Epithelial cell of esophagus (primary cell): ENCODE results near the gene JADE2.

ENCODE experiments used
- DNase-seq: peaks from one replicate; pipeline ENCODE4 v3.0.0; 2010; ENCODE audit warnings: low read depth
- H3K4me3 ChIP-seq: 2 replicates; pipeline ENCODE4 v1.5.1; 2011; ENCODE audit warnings: mild to moderate bottlenecking, low read length, control low read depth
- CTCF ChIP-seq: IDR thresholded peaks from 2 replicates; pipeline ENCODE4 v1.5.1; 2011; ENCODE audit warnings: low read depth, mild to moderate bottlenecking, low read length, control low read depth, inconsistent platforms; ENCODE audit not compliant: insufficient read depth; ENCODE audit errors: missing control alignments

The JADE2 gene

DNA sequence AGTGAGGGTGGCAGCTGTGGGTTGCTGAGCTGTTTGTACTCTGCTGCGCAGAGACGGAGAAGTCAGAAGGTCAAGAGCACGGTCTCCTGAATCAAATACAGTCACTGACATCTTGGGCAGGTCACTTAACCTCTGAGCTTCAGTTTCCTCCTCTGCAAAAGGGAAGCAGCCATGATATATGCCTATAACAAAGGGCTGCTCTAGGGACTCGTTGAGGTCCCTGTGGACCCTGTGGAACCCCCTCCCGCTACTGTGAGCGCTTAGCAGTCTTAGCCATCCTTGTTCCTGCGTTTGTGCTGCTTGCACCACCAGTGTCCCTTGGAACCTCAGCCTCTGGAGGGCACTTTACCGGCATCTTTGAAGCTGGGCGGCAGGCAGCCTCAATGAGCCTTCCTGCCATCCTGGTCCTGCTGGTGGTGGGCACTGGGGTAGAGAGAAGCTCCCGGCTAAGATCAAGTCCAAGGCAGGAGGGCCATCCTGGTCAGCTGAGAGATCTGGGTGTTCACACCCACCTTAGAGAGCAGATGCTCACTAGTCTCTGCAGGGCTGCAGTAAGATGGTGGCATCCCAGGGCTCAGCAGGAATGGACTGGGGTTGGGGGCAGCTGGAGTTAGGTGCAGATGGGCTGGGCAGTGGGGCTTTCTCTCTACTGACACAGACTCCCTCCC is 8.7 kb downstream of the JADE2 start:
- no peak overlapping the region for H3K4me3 ChIP-seq
- TF ChIP-seq CTCF = no peak
- DNase-seq = no peak

DNA sequence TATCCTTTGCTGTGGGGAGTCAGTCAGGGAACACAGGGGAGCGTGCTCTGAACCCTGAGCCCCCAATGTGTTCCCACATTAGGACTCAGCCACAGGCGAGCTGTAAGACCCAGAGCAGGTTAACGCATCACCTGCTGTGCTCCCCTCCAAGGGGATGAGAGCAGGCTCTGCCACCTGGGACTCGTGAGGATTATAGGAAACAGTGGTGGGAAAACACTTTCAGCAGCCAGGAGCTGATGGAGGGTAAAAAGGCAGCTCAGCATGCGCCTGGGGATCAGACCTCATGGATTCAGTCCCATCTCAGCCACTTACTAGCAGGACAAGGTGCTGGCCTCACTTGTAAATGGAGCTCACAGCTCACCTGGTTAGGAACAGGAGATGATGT is 9.2 kb downstream of the JADE2 start:
- no peak overlapping the region for H3K4me3 ChIP-seq
- DNase-seq = no peak
- no peak for TF ChIP-seq CTCF

DNA sequence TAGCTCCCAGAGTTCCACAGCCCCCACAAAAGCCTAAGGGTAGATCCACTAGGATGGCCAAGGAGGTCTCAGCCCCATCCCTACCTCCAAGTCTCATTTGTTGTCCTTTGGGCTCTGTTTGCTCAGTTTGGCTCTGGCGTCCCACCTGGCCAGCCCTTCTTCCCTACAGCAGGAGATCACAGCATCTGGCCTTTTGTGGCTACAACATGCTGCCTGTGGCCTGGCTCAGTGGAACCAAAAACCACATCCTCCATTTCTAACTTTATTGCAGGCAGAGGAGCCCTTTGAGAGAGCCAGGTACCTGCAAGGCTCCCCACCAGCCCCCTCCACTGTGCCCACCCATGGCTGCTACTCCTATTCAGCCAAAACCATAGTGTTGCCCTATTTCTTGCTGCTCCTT is 11.4 kb downstream of the JADE2 start:
- no peak for DNase-seq
- no peak for TF ChIP-seq CTCF
- H3K4me3 ChIP-seq = no peak overlapping the region

GRCh38 chr5:134537297-134537696 is 11.8 kb downstream of the JADE2 start:
- no peak overlapping the region for H3K4me3 ChIP-seq
- no peak for DNase-seq
- no peak for TF ChIP-seq CTCF

DNA sequence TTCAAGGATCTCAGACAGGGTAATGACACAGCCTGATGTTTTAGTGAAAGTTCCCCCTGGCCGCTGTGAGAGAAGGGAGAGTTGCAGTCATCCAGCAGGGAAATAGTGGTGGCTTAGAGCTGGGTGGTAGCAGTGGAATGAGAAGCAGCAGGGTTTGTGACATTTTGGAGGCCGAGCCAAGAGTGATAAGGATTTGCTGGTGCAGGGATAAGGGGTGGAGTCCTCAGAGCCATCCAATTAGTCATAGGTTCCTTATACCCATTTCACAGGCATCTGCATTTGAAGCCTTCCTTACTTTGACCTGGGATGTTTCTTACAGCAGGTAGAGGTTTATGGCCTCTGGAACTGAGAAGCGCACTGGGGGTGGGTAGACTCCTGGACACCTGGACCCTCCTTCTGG is 12.8 kb downstream of the JADE2 start:
- no peak overlapping the region for H3K4me3 ChIP-seq
- DNase-seq = no peak
- no peak for TF ChIP-seq CTCF

DNA sequence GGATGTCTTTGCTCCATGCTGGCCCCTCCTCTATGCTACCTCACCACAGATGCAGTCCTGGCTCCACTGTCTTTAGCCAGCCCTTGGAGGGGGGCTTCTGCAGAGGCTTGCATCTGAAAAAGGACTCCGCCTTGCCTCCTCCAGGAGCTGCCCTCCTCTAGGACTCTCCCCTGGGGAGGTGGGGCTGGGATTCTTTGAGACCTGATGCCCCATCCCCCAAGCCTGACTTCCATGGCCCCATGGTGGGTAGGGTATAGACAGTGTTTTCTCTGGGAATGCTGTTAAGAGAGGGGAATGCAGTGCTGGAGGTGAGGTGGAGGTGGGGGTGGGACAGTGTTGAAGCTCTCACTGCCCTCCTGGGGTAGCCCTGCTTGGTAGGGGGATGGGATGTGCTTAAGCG is 14.3 kb downstream of the JADE2 start:
- no peak for TF ChIP-seq CTCF

More for the DNA sequence above, 14.3 kb downstream of the JADE2 start:
- no peak overlapping the region for H3K4me3 ChIP-seq
- DNase-seq = no peak
